ENCODE results near the gene KLHL2.

Gene KLHL2

DNA sequence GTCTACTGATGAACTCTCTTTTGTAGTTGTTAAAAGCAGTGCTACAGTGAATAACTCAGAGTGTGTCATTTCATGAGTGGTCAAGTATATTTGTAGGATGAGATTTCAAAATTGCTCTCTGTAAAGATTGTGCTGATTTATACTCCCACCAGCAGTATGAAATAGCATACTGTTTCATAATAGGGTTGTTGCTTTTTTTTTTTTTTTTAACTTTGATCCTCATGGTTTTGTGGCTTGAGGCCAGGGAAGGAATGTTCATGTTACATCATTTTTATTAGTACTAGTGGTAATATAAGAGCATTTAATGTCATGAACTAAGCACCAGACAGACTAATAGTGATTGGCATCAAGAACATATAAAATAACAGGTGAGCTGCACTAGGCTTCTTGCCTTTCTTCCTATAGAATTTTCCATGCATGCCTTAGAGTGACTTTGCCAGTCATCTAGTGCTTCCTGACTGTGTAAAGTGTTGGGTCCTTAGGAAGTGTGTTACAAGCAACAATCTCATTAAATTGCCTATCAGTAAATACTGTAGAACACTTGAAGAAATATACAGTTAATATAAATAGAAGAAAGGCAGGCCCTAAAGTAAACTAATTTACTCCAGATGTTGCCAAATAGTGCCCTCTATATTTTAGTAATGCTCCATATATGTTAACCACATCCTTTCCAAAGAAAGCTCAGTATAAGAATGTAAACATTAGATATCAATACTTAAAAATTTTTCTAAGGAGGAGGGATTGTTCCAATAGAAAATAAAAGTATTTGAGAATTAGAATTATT is 81.5 kb downstream of the KLHL2 start:
- DNase-seq (ENCODE audit: extremely low read depth, insufficient read length): no peak
- Histone ChIP-seq H3K4me3 (replicated peaks; ENCODE audit: low read depth, low read length) (no peak overlapping the region), H3K36me3 (ENCODE audit: control insufficient read depth, insufficient read depth, low read length) (no peaks in the 10 kb centered on the region), H3K27me3 (replicated peaks; ENCODE audit: control insufficient read depth, insufficient read depth, low read length) (no peaks in the 10 kb centered on the region)
- TF ChIP-seq CTCF (IDR thresholded peaks at IDR 0.05; ENCODE audit: insufficient read depth, low read length, poor library complexity, severe bottlenecking): no peak

GRCh38 chr4:165289423-165289785 is 82.0 kb downstream of the KLHL2 start:
- no peak overlapping the region for H3K4me3 ChIP-seq (replicated peaks; ENCODE audit: low read depth, low read length)
- DNase-seq (ENCODE audit: extremely low read depth, insufficient read length): no peak
- H3K27me3 ChIP-seq (replicated peaks; ENCODE audit: control insufficient read depth, insufficient read depth, low read length): no peaks in the 10 kb centered on the region
- TF ChIP-seq CTCF (IDR thresholded peaks at IDR 0.05; ENCODE audit: insufficient read depth, low read length, poor library complexity, severe bottlenecking): no peak
- no peaks in the 10 kb centered on the region for H3K36me3 ChIP-seq (ENCODE audit: control insufficient read depth, insufficient read depth, low read length)

GRCh38 chr4:165293061-165293460 is 85.7 kb downstream of the KLHL2 start:
- no peak for TF ChIP-seq CTCF (IDR thresholded peaks at IDR 0.05; ENCODE audit: insufficient read depth, low read length, poor library complexity, severe bottlenecking)
- H3K27me3 ChIP-seq (replicated peaks; ENCODE audit: control insufficient read depth, insufficient read depth, low read length): no peaks in the 10 kb centered on the region
- no peaks in the 10 kb centered on the region; the same call in 1 of the 2 replicates for H3K36me3 ChIP-seq (ENCODE audit: control insufficient read depth, insufficient read depth, low read length)
- H3K4me3 ChIP-seq (replicated peaks; ENCODE audit: low read depth, low read length): no peak overlapping the region
- no peak for DNase-seq (ENCODE audit: extremely low read depth, insufficient read length)

GRCh38 chr4:165293927-165294649 is 86.7 kb downstream of the KLHL2 start:
- DNase-seq (ENCODE audit: extremely low read depth, insufficient read length): no peak
- TF ChIP-seq CTCF (IDR thresholded peaks at IDR 0.05; ENCODE audit: insufficient read depth, low read length, poor library complexity, severe bottlenecking): no peak
- H3K4me3 ChIP-seq (replicated peaks; ENCODE audit: low read depth, low read length): no peak overlapping the region
- H3K36me3 ChIP-seq (ENCODE audit: control insufficient read depth, insufficient read depth, low read length): peaks cover 2% of the 10 kb centered on the region
- H3K27me3 ChIP-seq (replicated peaks; ENCODE audit: control insufficient read depth, insufficient read depth, low read length): no peaks in the 10 kb centered on the region

DNA sequence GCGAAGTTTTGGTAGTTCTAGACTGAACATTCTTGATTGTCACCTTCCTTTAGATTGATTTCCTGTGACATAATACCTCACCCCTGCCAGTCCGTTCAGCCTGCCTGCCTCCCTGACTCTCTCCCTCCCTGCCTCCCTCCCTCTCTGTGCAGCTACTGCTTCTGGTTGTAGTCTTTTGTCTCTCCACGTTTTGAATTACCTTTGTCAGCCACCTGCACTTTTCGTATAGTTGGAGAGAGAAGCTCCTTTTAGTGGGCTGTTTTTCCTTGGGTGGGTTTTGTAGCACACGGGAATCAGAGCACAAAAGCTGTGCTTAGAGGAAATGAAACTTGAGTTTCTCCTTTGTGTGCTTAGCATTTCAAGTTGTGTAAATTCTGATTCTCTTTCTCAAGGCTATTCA is 87.5 kb downstream of the KLHL2 start:
- no peak for TF ChIP-seq CTCF (IDR thresholded peaks at IDR 0.05; ENCODE audit: insufficient read depth, low read length, poor library complexity, severe bottlenecking)
- Histone ChIP-seq H3K4me3 (replicated peaks; ENCODE audit: low read depth, low read length) (no peak overlapping the region), H3K27me3 (replicated peaks; ENCODE audit: control insufficient read depth, insufficient read depth, low read length) (no peaks in the 10 kb centered on the region), H3K36me3 (ENCODE audit: control insufficient read depth, insufficient read depth, low read length) (peaks cover 2% of the 10 kb centered on the region)
- peak; percentile 41 for DNase-seq (ENCODE audit: extremely low read depth, insufficient read length)
